SK-N-SH treated with all-trans-retinoic acid at 6 μM for 48 hours (cell line): ENCODE measurements around the gene GALNT15.

ENCODE experiments used
- ATAC-seq: fragments of 200-7000 bp; cut with Tn5 transposase; 3 replicates; pipeline ENCODE4 v1.9.1; 2020; ENCODE audit warnings: mild to moderate bottlenecking, moderate library complexity
- BACH2 ChIP-seq: fragments of 250-450 bp; sonication (Bioruptor Pico); IDR thresholded peaks from 2 replicates; pipeline ENCODE4 v1.9.0; 2021; ENCODE audit warnings: mild to moderate bottlenecking, borderline replicate concordance
- CSDC2 ChIP-seq: fragments of 250-450 bp; sonication (Bioruptor Pico); IDR thresholded peaks from 2 replicates; pipeline ENCODE4 v1.5.0; 2020; ENCODE audit warnings: mild to moderate bottlenecking, moderate library complexity
- ESRRG ChIP-seq: fragments of 250-450 bp; sonication (Bioruptor Pico); IDR thresholded peaks from 2 replicates; pipeline ENCODE4 v1.6.1; 2021; ENCODE audit warnings: mild to moderate bottlenecking
- GLIS3 ChIP-seq: fragments of 250-450 bp; sonication (Bioruptor Pico); IDR thresholded peaks from 2 replicates; pipeline ENCODE4 v1.5.0; 2020; ENCODE audit warnings: mild to moderate bottlenecking, moderate library complexity
- ISL1 ChIP-seq: fragments of 250-450 bp; sonication (Bioruptor Pico); IDR thresholded peaks from 2 replicates; pipeline ENCODE4 v2.1.2; 2022; ENCODE audit warnings: mild to moderate bottlenecking, moderate library complexity
- OSR1 ChIP-seq: fragments of 250-450 bp; sonication (Bioruptor Pico); IDR thresholded peaks from 2 replicates; pipeline ENCODE4 v1.8.0; 2022; ENCODE audit warnings: moderate library complexity, mild to moderate bottlenecking, inconsistent platforms
- RARB ChIP-seq: fragments of 250-450 bp; sonication (Bioruptor Pico); IDR thresholded peaks from 2 replicates; pipeline ENCODE4 v1.8.0; 2021; ENCODE audit warnings: mild to moderate bottlenecking, moderate library complexity
- SNAI2 ChIP-seq: fragments of 250-450 bp; sonication (Bioruptor Pico); IDR thresholded peaks from 2 replicates; pipeline ENCODE4 v1.5.0; 2020; ENCODE audit warnings: mild to moderate bottlenecking, moderate library complexity
- ZC3H10 ChIP-seq: fragments of 250-450 bp; sonication (Bioruptor Pico); IDR thresholded peaks from 2 replicates; pipeline ENCODE4 v1.5.1; 2021; ENCODE audit warnings: mild to moderate bottlenecking, moderate library complexity
- ZFP3 ChIP-seq: fragments of 250-450 bp; sonication (Bioruptor Pico); IDR thresholded peaks from 2 replicates; pipeline ENCODE4 v1.5.0; 2020; ENCODE audit warnings: mild to moderate bottlenecking, moderate library complexity
- ZFP30 ChIP-seq: fragments of 450-650 bp; formaldehyde crosslinking; IDR thresholded peaks from 2 replicates; pipeline ENCODE4 v1.5.0; 2022; ENCODE audit warnings: mild to moderate bottlenecking, moderate library complexity
- ZNF70 ChIP-seq: fragments of 450-650 bp; formaldehyde crosslinking; IDR thresholded peaks from 2 replicates; pipeline ENCODE4 v1.5.0; 2020; ENCODE audit warnings: mild to moderate bottlenecking, moderate library complexity
- TF ChIP-seq, protein P1 (sequence below): fragments of 250-450 bp; sonication (Bioruptor Pico); IDR thresholded peaks from 2 replicates; pipeline ENCODE4 v1.5.1; 2020; ENCODE audit warnings: low read depth, mild to moderate bottlenecking, moderate library complexity
- TF ChIP-seq, protein P2 (sequence below): fragments of 250-450 bp; sonication (Bioruptor Pico); IDR thresholded peaks from 2 replicates; pipeline ENCODE4 v1.8.0; 2020; ENCODE audit warnings: mild to moderate bottlenecking, moderate library complexity, borderline replicate concordance
- TF ChIP-seq, protein P3 (sequence below): fragments of 250-450 bp; sonication (Bioruptor Pico); IDR thresholded peaks from 2 replicates; pipeline ENCODE4 v1.5.1; 2021; ENCODE audit warnings: mild to moderate bottlenecking, moderate library complexity
- TF ChIP-seq, protein P4 (sequence below): fragments of 250-450 bp; sonication (Bioruptor Pico); IDR thresholded peaks from 2 replicates; pipeline ENCODE4 v1.8.0; 2021; ENCODE audit warnings: low read depth, mild to moderate bottlenecking, moderate library complexity, borderline replicate concordance
- TF ChIP-seq, protein P5 (sequence below): fragments of 250-450 bp; sonication (Bioruptor Pico); IDR thresholded peaks from 2 replicates; pipeline ENCODE4 v1.5.0; 2020; ENCODE audit warnings: mild to moderate bottlenecking, moderate library complexity

The GALNT15 gene

DNA sequence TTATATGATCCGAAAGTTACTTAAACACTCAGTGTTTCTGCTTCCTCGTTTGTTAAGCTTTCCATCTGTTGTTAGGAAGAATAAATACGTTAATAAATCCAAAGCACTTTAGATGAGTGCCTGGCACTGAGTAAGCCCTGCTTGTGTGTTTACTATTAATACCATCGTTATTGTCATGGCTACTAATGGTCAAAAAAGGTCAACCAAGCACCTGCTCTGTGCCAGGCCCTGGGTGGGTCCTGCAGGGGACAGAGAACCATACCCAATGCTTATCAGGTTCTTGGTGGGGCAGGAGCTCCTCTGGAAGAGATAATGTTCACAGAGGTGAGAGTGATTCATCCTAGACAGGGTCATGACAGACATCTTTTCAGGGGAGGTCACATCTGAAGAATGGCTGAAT lies 39.9 kb downstream of the GALNT15 start:
- ATAC-seq = no peak
- TF ChIP-seq, protein P1, sequence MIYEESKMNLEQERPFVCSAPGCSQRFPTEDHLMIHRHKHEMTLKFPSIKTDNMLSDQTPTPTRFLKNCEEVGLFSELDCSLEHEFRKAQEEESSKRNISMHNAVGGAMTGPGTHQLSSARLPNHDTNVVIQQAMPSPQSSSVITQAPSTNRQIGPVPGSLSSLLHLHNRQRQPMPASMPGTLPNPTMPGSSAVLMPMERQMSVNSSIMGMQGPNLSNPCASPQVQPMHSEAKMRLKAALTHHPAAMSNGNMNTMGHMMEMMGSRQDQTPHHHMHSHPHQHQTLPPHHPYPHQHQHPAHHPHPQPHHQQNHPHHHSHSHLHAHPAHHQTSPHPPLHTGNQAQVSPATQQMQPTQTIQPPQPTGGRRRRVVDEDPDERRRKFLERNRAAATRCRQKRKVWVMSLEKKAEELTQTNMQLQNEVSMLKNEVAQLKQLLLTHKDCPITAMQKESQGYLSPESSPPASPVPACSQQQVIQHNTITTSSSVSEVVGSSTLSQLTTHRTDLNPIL (CRISPR knock-in tag) = no peak
- TF ChIP-seq ZFP3 (CRISPR knock-in tag) = no peak
- no peak for TF ChIP-seq ZNF70 (CRISPR knock-in tag)
- TF ChIP-seq BACH2 = no peak
- TF ChIP-seq, protein P2, sequence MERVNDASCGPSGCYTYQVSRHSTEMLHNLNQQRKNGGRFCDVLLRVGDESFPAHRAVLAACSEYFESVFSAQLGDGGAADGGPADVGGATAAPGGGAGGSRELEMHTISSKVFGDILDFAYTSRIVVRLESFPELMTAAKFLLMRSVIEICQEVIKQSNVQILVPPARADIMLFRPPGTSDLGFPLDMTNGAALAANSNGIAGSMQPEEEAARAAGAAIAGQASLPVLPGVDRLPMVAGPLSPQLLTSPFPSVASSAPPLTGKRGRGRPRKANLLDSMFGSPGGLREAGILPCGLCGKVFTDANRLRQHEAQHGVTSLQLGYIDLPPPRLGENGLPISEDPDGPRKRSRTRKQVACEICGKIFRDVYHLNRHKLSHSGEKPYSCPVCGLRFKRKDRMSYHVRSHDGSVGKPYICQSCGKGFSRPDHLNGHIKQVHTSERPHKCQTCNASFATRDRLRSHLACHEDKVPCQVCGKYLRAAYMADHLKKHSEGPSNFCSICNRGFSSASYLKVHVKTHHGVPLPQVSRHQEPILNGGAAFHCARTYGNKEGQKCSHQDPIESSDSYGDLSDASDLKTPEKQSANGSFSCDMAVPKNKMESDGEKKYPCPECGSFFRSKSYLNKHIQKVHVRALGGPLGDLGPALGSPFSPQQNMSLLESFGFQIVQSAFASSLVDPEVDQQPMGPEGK (CRISPR knock-in tag) = no peak
- TF ChIP-seq, protein P3, sequence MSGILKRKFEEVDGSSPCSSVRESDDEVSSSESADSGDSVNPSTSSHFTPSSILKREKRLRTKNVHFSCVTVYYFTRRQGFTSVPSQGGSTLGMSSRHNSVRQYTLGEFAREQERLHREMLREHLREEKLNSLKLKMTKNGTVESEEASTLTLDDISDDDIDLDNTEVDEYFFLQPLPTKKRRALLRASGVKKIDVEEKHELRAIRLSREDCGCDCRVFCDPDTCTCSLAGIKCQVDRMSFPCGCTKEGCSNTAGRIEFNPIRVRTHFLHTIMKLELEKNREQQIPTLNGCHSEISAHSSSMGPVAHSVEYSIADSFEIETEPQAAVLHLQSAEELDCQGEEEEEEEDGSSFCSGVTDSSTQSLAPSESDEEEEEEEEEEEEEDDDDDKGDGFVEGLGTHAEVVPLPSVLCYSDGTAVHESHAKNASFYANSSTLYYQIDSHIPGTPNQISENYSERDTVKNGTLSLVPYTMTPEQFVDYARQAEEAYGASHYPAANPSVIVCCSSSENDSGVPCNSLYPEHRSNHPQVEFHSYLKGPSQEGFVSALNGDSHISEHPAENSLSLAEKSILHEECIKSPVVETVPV (CRISPR knock-in tag) = no peak
- TF ChIP-seq, protein P4, sequence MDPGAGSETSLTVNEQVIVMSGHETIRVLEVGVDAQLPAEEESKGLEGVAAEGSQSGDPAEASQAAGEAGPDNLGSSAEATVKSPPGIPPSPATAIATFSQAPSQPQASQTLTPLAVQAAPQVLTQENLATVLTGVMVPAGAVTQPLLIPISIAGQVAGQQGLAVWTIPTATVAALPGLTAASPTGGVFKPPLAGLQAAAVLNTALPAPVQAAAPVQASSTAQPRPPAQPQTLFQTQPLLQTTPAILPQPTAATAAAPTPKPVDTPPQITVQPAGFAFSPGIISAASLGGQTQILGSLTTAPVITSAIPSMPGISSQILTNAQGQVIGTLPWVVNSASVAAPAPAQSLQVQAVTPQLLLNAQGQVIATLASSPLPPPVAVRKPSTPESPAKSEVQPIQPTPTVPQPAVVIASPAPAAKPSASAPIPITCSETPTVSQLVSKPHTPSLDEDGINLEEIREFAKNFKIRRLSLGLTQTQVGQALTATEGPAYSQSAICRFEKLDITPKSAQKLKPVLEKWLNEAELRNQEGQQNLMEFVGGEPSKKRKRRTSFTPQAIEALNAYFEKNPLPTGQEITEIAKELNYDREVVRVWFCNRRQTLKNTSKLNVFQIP (CRISPR knock-in tag) = no peak
- no peak for TF ChIP-seq RARB (CRISPR knock-in tag)
- no peak for TF ChIP-seq ISL1
- TF ChIP-seq, protein P5, sequence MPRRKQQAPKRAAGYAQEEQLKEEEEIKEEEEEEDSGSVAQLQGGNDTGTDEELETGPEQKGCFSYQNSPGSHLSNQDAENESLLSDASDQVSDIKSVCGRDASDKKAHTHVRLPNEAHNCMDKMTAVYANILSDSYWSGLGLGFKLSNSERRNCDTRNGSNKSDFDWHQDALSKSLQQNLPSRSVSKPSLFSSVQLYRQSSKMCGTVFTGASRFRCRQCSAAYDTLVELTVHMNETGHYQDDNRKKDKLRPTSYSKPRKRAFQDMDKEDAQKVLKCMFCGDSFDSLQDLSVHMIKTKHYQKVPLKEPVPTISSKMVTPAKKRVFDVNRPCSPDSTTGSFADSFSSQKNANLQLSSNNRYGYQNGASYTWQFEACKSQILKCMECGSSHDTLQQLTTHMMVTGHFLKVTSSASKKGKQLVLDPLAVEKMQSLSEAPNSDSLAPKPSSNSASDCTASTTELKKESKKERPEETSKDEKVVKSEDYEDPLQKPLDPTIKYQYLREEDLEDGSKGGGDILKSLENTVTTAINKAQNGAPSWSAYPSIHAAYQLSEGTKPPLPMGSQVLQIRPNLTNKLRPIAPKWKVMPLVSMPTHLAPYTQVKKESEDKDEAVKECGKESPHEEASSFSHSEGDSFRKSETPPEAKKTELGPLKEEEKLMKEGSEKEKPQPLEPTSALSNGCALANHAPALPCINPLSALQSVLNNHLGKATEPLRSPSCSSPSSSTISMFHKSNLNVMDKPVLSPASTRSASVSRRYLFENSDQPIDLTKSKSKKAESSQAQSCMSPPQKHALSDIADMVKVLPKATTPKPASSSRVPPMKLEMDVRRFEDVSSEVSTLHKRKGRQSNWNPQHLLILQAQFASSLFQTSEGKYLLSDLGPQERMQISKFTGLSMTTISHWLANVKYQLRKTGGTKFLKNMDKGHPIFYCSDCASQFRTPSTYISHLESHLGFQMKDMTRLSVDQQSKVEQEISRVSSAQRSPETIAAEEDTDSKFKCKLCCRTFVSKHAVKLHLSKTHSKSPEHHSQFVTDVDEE (CRISPR knock-in tag) = no peak
- no peak for TF ChIP-seq SNAI2

DNA sequence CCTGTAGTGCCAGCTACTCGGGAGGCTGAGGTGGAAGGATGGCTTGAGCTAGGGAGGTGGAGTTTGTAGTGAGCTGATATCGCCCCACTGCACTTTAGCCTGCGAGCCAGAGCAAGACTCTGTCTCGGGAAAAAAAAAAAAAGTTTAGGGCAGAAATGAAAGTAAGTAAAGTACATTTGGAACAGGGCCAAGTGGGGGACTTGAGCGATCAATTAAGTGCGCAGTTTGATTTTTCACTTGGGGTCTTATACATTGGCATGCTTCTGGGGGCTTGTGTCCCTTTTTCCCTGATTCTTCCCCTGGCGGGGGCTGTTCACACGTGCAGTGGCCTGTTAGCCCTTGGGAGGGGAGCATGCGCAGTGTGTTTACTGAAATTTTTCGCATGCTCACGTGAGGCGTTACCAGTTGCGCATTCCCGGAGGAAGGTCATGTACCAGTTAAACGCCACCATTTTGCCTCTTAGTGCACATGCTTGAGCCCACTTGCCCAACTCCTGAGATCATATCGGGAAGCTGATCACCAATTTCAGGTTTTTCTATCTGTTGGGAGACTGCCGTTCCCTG lies 42.0 kb downstream of the GALNT15 start:
- TF ChIP-seq BACH2 (no peak), ZC3H10 (CRISPR knock-in tag) (no peak), CSDC2 (no peak), ZFP3 (CRISPR knock-in tag) (no peak), ESRRG (no peak), GLIS3 (no peak), OSR1 (CRISPR knock-in tag) (no peak), ZFP30 (CRISPR knock-in tag) (no peak)
- TF ChIP-seq, protein P3 (CRISPR knock-in tag) = no peak
- TF ChIP-seq, protein P1 (CRISPR knock-in tag) = no peak
- TF ChIP-seq, protein P2 (CRISPR knock-in tag) = no peak
- ATAC-seq = no peak; the same call in 2 of the 3 replicates
